Stimulated activated memory B cell treated with anti-CD40 and anti-IgM and Interleukin-4, amounts not matched to agents 10 μg/mL and 1 μg/mL and 100 μg/mL, for 72 hours (primary cell): ENCODE data around the gene RHOT1.
A peak's percentile ranks its signal among the peaks of the same experiment; 100 is the strongest.
"Not testable (repeated sequence)": the region's sequence is repeated elsewhere in the genome, so short reads cannot be mapped to it uniquely, and the experiment has no call there.

Experiments
- ATAC-seq: fragments of 150-1000 bp; cut with Tn5 transposase; 2 replicates; pipeline ENCODE4 v1.10.0; 2021
- H3K27ac Mint-ChIP-seq: one replicate; pipeline ENCODE4 v1.8.0; 2022; ENCODE audit warnings: mild to moderate bottlenecking, mixed read lengths
- H3K27me3 Mint-ChIP-seq: one replicate; pipeline ENCODE4 v1.8.0; 2022; ENCODE audit warnings: mixed read lengths
- H3K36me3 Mint-ChIP-seq: one replicate; pipeline ENCODE4 v1.8.0; 2022; ENCODE audit warnings: mixed read lengths
- H3K4me1 Mint-ChIP-seq: one replicate; pipeline ENCODE4 v1.8.0; 2022; ENCODE audit warnings: mixed read lengths
- H3K4me3 Mint-ChIP-seq: one replicate; pipeline ENCODE4 v1.8.0; 2022; ENCODE audit warnings: mild to moderate bottlenecking, moderate library complexity, mixed read lengths
- H3K9me3 Mint-ChIP-seq: one replicate; pipeline ENCODE4 v1.8.0; 2022; ENCODE audit warnings: mixed read lengths

RHOT1 gene

DNA sequence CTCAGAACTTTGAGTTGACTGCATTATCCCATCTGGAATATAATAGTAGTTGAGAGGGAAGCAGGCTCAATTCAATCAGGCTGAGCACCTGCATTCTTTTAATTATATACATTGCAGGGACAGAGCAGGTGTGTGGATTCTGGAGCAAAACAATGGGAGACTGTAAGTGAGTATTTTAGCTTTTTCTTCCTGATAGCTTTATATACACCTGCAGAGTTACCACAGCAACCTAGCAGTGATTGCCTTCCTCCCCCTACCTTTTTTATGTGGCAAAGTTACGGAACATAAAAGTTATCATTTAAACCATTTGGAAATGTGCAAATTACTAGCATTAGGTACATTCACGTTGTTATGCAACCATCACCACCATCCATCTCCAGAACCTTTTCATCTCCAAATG lies 25.4 kb upstream of the RHOT1 start:
- H3K9me3 Mint-ChIP-seq, result no peaks in the 10 kb centered on the region
- H3K4me3 Mint-ChIP-seq, result no peak overlapping the region
- no peaks in the 10 kb centered on the region for H3K36me3 Mint-ChIP-seq
- ATAC-seq, result no peak
- H3K4me1 Mint-ChIP-seq, result no peaks in the 10 kb centered on the region
- H3K27ac Mint-ChIP-seq, result peak overlapping the region; percentile 31
- H3K27me3 Mint-ChIP-seq, result peaks cover 31% of the 10 kb centered on the region

DNA sequence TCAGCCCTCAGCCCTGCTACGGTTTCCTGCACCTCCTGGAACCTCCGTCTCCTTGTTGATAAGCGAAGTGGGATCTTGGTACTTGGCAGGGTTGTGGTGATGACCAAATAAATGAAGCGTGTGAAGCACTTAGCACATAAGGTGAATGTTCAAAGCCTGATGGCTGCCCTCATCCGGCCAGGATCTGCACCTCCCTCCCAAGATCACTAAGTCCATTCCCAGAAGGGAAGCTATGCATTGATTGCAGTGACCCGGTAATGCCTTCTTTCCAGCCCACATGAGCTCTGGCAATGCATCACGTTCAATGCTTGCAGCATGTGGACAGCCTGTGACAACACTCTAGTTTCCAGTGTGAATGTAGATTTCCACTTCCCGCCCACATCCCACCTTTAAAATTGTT lies 24.9 kb upstream of the RHOT1 start:
- ATAC-seq, result no peak
- Mint-ChIP-seq H3K4me3 (no peak overlapping the region), H3K9me3 (no peaks in the 10 kb centered on the region), H3K27ac (peak overlapping the region; percentile 31), H3K4me1 (no peaks in the 10 kb centered on the region), H3K27me3 (peaks cover 31% of the 10 kb centered on the region), H3K36me3 (no peaks in the 10 kb centered on the region)

DNA sequence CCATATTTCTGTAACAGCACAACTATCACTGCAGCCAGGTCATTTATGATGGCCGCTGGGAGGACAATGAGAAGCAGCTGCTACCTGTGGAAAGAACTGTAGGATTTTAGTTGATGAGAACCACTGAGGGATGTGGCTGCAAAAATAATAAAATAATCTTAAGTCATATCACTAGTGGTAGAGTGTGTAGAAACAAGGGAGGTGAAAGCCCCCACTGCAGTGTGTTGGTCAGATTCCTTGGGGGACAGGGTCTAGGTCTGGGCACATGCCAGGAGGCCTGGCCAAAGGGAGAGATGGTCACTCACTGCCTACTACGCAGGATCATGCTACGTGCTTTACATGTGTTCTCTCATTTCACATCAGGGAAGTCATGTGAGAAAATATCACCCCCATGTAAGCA lies 24.2 kb upstream of the RHOT1 start:
- not testable (repeated sequence) for H3K9me3 Mint-ChIP-seq, H3K27ac Mint-ChIP-seq, H3K36me3 Mint-ChIP-seq, H3K4me3 Mint-ChIP-seq, ATAC-seq, H3K4me1 Mint-ChIP-seq
- H3K27me3 Mint-ChIP-seq, result peaks cover 31% of the 10 kb centered on the region

DNA sequence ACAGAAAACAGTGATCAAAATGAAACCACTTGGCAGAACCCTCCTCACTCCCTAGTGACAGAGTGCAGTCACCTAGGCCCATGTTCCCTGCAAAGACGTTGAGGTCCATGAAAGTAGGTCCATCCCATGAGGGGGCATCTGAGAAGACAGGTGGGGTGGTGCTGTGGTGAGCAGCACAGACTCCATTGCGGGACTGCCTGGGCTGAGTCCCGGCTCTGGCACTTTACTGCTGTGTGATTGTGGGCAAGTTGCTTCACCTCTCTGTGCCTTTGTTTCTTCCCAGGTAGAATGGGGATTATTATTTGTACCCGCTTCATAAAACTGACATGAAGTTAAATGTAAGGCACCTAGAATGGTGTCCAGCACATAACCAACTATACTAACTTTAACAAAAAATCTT lies 23.5 kb upstream of the RHOT1 start:
- no peaks in the 10 kb centered on the region for H3K9me3 Mint-ChIP-seq
- no peak for ATAC-seq
- peaks cover 31% of the 10 kb centered on the region for H3K27me3 Mint-ChIP-seq
- no peak overlapping the region for H3K27ac Mint-ChIP-seq
- no peaks in the 10 kb centered on the region for H3K36me3 Mint-ChIP-seq
- no peaks in the 10 kb centered on the region for H3K4me1 Mint-ChIP-seq
- no peak overlapping the region for H3K4me3 Mint-ChIP-seq

DNA sequence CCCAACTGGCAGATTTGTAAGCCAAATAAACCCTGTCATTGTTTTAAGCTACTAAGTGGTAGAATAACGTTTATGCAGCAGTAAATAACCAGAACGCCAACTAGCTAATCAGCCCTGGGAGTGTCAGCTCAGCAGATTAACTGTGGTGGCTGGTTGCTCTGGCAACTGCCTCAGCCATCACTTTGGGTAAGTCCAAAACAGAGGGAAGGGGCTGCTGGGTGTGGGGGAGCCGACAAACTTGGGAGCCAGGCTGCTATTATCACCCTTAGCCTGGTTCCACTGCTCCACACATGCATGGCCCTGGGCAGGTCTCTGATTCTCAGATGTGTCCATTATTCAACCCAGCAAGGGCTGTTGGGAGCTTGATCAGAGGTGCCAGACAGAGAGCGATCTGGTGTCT lies 22.2 kb upstream of the RHOT1 start:
- no peak for ATAC-seq
- no peaks in the 10 kb centered on the region for H3K9me3 Mint-ChIP-seq
- no peaks in the 10 kb centered on the region for H3K4me1 Mint-ChIP-seq
- no peak overlapping the region for H3K27ac Mint-ChIP-seq
- no peaks in the 10 kb centered on the region for H3K36me3 Mint-ChIP-seq
- H3K4me3 Mint-ChIP-seq, result no peak overlapping the region
- peaks cover 31% of the 10 kb centered on the region for H3K27me3 Mint-ChIP-seq

DNA sequence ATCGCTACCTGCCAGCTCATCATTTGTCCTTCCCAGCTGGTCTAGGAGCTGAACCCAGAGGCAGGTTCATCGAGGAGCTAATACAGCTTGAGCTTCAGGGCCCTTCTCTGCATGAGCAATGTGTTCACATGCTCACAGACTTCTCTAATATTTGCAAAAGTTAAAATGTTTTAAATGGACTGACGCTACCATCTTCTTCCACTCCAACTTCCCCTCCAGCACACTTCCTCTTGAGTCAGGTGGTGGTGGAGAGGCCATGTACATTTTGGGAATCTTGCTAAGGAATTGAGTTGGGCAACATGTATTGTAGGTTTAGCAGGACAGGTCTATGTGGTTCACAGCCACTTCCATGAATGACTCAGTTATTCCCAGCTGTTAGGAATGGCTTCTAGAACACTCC lies 21.6 kb upstream of the RHOT1 start:
- Mint-ChIP-seq H3K4me3 (no peak overlapping the region), H3K27ac (no peak overlapping the region), H3K27me3 (peaks cover 31% of the 10 kb centered on the region), H3K4me1 (no peaks in the 10 kb centered on the region), H3K36me3 (no peaks in the 10 kb centered on the region), H3K9me3 (no peaks in the 10 kb centered on the region)
- ATAC-seq, result no peak

DNA sequence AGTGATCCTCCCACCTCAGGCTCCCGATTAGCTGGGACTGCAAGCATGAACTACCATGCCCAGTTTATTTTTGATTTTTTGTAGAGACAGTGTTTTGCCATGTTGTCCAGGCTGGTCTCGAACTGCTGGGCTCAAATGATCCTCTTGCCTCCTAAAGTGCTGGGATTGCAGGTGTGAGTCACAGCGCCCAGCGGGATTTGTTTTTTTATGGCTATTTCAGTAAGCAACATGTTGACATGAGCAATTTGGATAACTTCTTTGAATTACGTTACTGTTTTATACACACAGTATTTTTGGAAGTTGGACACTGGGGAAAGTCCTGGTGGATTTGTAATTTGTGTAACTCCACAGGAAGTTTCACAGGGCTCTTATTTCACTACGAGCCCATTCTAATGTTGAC lies 18.5 kb upstream of the RHOT1 start:
- Mint-ChIP-seq H3K4me1 (peaks cover 12% of the 10 kb centered on the region), H3K27me3 (peaks cover 14% of the 10 kb centered on the region), H3K36me3 (no peaks in the 10 kb centered on the region), H3K9me3 (no peaks in the 10 kb centered on the region), H3K27ac (no peak overlapping the region), H3K4me3 (no peak overlapping the region)
- ATAC-seq, result no peak

DNA sequence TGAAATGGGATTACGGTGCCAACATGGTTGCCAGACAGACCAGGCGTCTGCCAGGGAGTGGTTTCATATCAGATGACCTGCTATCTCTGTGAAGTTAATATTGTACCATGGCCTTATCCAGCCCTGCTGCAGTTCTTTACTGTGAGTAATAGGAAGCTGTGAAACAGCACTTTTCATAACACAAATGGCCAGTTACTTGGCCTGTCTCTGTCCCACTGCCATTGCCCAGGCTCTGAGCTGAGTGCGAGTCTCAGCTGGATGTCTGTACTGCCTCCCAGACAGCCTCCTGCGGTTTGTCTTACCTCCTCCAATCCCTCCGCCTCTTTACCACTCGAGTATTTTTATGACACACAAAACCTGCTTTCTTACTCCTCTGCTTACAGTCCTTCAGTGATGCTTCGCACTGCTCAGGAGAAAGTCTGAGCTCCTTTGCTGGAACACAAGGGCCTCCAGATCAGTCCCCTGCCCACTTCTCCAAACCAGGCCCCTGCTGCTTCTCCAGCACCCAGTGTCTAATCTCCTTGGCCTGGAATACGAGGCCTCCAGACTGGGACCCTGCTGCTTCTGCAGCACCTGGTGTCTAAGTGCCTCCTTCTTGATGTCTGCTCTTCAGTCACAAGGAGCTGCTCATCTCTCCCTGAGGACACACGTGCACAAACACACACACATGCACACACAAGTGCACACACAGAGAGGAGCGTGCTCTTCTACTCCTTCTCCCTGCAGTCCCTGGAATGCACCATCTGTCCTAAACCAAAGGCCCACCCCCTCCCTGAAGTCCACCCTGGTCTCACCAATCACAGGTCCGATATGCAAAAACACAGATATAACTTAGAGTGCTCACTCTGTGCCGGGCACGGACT lies 17.1 kb upstream of the RHOT1 start:
- ATAC-seq, result no peak
- Mint-ChIP-seq H3K4me1 (peaks cover 13% of the 10 kb centered on the region), H3K9me3 (no peaks in the 10 kb centered on the region), H3K4me3 (no peak overlapping the region), H3K36me3 (peaks cover 5% of the 10 kb centered on the region), H3K27ac (peak overlapping the region; percentile 10), H3K27me3 (peaks cover 10% of the 10 kb centered on the region)

DNA sequence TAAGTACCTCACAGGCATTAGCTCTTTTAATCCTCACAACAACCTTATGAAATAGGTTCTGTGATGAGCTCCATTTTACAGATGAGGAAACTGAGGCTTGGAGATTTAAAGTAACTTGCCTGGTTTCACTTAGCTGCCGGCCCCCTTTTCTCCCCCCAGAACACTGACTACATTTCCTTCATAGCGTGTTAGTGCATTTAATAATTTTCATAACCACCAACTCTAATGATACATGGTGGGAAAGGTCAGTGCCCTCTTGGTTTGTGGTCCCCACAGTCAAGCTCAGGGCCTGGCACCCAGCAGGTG lies 16.5 kb upstream of the RHOT1 start:
- Mint-ChIP-seq H3K27me3 (peaks cover 5% of the 10 kb centered on the region), H3K4me3 (no peak overlapping the region), H3K4me1 (peaks cover 13% of the 10 kb centered on the region), H3K27ac (peak overlapping the region; percentile 10), H3K36me3 (peaks cover 9% of the 10 kb centered on the region), H3K9me3 (no peaks in the 10 kb centered on the region)
- no peak for ATAC-seq

DNA sequence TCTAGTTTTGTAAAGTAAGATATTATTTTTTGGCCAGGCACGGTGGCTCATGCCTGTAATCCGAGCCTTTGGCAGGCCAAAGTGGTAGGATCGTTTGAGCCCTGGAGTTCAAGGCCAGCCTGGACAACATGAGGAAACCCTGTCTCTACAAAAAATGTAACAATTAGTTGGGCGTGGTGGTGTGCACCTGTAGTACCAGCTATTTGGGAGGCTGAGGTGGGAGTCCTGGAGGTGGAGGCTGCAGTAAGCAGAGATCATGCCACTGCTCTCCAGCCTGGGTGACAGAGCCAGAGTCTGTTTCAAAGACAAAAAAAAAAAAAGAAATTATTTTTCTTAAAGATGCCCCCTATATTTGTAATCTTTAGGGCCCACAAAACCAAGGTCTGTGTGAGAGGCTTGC lies 16.0 kb upstream of the RHOT1 start:
- Mint-ChIP-seq H3K4me1 (peaks cover 13% of the 10 kb centered on the region), H3K27ac (no peak overlapping the region), H3K9me3 (no peaks in the 10 kb centered on the region), H3K27me3 (no peaks in the 10 kb centered on the region), H3K36me3 (peaks cover 10% of the 10 kb centered on the region), H3K4me3 (no peak overlapping the region)
- ATAC-seq, result no peak

DNA sequence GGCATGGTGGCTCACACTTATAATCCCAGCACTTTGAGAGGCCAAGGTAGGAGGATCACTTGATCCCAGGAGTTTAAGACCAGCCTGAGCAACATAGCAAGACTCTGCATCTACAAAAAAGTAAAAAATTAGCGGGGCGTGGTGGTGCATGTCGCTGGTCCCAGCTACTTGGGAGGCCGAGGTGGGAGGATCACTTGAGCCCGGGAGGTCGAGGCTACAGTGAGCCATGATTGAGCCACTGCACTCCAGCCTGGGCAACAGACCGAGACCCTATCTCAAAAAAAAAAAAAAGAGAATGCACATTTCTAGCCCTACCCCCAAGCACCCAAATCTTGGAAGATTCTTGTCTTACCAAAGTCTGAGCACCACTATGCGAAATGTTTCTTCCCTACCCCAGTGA lies 15.6 kb upstream of the RHOT1 start:
- no peaks in the 10 kb centered on the region for H3K27me3 Mint-ChIP-seq
- no peaks in the 10 kb centered on the region for H3K9me3 Mint-ChIP-seq
- peak overlapping the region; percentile 86 for H3K27ac Mint-ChIP-seq
- ATAC-seq, result no peak
- H3K4me1 Mint-ChIP-seq, result peaks cover 13% of the 10 kb centered on the region
- H3K4me3 Mint-ChIP-seq, result no peak overlapping the region
- H3K36me3 Mint-ChIP-seq, result peaks cover 10% of the 10 kb centered on the region

DNA sequence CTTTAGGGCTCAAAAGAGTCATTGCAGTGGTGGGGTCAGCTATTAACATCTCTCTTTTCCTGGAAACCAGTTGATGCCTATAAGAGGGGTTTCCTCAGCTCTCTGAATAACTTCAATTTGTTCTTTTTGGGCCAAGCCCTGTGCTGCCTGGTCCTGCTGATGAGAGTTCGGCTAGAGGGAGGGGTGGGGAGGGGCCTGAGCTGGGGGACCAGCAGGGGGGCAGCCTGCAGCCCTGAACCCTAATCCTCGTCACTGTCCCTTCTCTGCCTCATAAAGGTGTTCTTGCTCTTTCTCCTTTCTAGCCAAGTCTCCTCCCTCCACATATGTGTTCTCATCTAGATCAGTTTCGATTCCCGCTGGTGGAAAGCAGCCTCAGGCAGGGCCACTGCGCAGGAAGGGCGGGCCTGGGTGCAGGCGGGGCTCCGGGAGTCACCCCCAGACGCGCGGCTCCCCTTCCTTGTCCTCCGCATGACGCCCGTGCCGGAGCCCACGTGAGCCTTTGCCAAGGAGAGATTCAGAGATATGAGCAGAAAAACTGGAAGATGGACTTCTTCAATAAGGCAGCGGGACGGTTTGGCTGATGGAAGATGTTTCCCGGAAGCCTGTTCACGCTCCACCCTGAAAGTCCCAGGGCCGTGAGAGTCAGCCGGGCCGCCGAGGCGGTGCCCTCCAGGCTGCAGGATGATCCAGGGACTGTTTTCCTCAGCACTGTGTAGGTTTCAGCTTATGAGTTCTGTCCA lies 15.0 kb upstream of the RHOT1 start:
- peak; percentile 97 for ATAC-seq
- Mint-ChIP-seq H3K9me3 (no peaks in the 10 kb centered on the region), H3K27me3 (no peaks in the 10 kb centered on the region), H3K36me3 (peaks cover 10% of the 10 kb centered on the region), H3K4me3 (peak overlapping the region; percentile 91), H3K27ac (peak overlapping the region; percentile 86), H3K4me1 (peaks cover 13% of the 10 kb centered on the region)

DNA sequence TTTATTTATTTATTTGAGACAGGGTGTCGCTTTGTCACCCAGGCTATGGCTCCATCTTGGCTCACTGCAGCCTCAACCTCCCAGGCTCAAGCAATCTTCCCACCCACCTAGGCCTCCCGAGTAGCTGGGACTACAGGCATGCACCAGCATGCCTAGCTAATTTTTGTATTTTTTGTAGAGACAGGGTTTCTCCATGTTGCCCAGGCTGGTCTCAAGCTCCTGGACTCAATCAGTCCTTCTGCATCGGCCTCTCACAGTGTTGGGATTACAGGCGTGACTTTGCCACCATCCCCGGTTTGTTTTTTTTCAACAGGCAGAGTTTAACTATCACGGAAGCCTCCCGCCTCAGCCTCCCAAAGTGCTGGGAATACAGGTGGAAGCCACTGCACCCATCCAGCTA lies 13.8 kb upstream of the RHOT1 start:
- H3K27ac Mint-ChIP-seq, H3K27me3 Mint-ChIP-seq, ATAC-seq, H3K36me3 Mint-ChIP-seq, H3K9me3 Mint-ChIP-seq: not testable (repeated sequence)
- Mint-ChIP-seq H3K4me3 (peak overlapping the region; percentile 38), H3K4me1 (peaks cover 13% of the 10 kb centered on the region)

DNA sequence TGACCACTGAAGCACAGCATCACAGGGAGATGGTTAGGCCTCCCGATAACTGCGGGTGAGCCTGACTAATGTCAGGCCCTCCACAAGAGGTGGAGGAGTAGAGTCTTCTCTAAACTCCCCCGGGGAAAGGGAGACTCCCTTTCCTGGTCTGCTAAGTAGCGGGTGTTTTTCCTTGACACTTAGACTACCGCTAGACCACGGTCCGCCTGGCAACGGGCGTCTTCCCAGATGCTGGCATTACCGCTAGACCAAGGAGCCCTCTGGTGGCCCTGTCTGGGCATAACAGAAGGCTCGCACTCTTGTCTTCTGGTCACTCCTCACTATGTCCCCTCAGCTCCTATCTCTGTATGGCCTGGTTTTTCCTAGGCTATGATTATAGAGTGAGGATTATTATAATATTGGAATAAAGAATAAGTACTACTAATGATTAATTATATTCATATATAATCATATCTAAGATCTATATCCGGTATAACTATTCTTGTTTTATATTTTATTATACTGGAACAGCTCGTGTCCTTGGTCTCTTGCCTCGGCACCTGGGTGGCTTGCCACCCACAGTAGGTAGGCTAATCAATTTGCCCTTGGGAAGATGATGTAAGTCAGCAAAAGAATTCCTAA lies 6.7 kb upstream of the RHOT1 start:
- not testable (repeated sequence) for H3K4me1 Mint-ChIP-seq, H3K36me3 Mint-ChIP-seq, H3K27ac Mint-ChIP-seq, H3K4me3 Mint-ChIP-seq, ATAC-seq, H3K9me3 Mint-ChIP-seq, H3K27me3 Mint-ChIP-seq

DNA sequence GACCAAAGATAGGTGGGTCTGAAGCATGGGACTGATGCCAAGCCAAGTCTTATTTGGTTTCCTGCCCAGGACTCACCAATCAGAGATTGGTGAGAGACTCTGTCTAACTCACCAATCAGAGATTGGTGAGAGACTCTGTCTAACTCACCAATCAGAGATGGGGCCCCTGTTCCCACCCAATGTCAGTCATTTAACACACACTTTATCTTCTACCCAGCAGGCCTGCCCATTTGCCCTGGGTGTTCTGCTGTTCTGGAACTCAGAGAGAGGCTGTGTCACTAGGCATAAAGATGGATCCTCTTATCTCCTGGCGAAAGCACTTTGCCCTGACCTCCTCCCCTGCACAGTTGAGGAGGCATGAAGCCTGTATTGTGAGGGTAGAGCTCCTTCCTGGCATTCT lies 5.4 kb upstream of the RHOT1 start:
- H3K36me3 Mint-ChIP-seq, result no peaks in the 10 kb centered on the region
- no peak overlapping the region for H3K27ac Mint-ChIP-seq
- peaks cover 6% of the 10 kb centered on the region for H3K9me3 Mint-ChIP-seq
- ATAC-seq, result no peak
- H3K27me3 Mint-ChIP-seq, result no peaks in the 10 kb centered on the region
- peaks cover 13% of the 10 kb centered on the region for H3K4me1 Mint-ChIP-seq
- H3K4me3 Mint-ChIP-seq, result no peak overlapping the region

DNA sequence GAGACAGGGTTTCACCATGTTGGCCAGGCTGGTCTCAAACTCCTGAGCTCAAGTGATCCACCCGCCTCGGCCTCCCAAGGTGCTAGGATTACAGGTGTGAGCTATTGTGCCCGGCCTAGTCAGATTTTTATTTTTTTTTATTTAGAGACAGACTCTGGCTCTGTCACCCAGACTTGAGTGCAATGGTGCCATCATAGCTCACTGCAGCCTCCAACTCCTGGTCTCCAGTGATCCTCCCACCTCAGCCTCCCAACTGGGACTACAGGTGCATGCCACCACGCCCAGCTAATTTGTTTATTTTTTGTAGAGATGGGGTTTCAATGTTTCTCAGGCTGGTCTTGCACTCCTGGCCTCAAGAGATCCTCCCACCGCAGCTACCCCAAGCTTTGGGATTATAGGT lies 2.8 kb upstream of the RHOT1 start:
- not testable (repeated sequence) for ATAC-seq, H3K27ac Mint-ChIP-seq, H3K9me3 Mint-ChIP-seq, H3K36me3 Mint-ChIP-seq, H3K4me3 Mint-ChIP-seq, H3K27me3 Mint-ChIP-seq
- H3K4me1 Mint-ChIP-seq, result peaks cover 24% of the 10 kb centered on the region
